NCI-H524 (cell line): ENCODE measurements around the gene GPHN.
"Not testable (repeated sequence)": the region's sequence is repeated elsewhere in the genome, so short reads cannot be mapped to it uniquely, and the experiment has no call there.

Source experiments
- DNase-seq, 2 experiments: peaks; one replicate each; lab custom pipeline; 2025; lab: John Stamatoyannopoulos, UW

Gene GPHN

DNA sequence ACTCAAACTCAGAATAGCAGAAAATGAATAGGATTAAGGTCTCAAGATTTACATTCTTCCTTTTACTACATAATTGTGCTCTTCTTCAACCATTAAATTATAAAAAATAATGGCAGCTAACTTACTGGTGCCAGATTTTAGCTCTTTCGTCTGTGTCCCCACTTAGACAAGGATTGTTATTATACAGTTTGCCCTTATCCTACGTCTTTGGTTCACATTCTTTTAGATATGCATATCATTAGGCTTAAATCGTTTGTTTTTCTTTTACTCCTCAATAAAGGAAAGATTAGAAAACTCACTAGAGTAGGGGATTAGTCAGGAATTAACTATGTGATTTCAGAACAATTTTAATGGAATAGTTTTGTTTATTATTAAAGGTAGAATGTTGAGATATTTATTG lies 551.6 kb downstream of the GPHN start:
- no peak for DNase-seq

GRCh38 chr14:67060546-67060945 lies 552.6 kb downstream of the GPHN start:
- DNase-seq = no peak

- DNase-seq = not testable (repeated sequence)
These were observed 559.3 kb downstream of the GPHN start for GRCh38 chr14:67067070-67067814.

GRCh38 chr14:67068251-67068650 lies 560.3 kb downstream of the GPHN start:
- no peak for DNase-seq

DNA sequence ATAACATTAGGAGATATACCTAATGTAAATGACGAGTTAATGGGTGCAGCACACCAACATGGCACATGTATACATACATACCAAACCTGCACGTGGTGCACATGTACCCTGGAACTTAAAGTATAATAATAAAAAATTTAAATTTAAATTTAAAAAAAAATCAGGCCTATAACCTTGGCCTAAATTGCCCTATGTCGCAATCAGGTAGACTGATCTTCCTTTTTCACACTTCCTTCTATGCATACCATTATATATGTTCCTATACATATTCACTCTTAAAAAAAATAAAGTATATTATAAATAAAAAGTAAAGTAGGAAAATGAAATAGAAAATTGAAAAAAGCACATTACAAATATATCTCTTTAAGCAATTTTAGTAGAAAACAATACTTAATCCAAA lies 563.6 kb downstream of the GPHN start:
- DNase-seq = no peak

GRCh38 chr14:67077921-67078320 lies 570.0 kb downstream of the GPHN start:
- no peak for DNase-seq

DNA sequence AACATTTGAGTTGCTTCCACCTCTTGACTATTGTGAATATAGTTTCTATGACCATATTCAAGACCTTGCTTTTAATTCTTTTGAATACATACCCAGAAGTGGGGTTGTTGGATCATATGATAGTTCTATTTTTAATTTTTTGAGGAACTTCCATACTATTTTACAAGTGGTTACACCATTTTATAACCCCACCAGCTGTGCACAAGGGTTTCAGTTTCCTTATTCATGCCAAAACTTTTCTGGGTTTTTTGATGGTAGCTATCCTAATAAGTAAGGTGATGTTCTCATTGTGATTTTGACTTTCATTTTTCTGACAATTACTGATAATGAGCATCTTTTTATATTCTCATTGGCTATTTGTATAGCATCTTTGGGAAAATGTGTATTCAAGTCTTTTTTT lies 571.9 kb downstream of the GPHN start:
- no peak for DNase-seq

GRCh38 chr14:67108230-67108629 lies 600.3 kb downstream of the GPHN start:
- no peak for DNase-seq

- DNase-seq = peak in 1 of 2 experiments; percentile 39
These were observed 603.1 kb downstream of the GPHN start for GRCh38 chr14:67111022-67111421.

DNA sequence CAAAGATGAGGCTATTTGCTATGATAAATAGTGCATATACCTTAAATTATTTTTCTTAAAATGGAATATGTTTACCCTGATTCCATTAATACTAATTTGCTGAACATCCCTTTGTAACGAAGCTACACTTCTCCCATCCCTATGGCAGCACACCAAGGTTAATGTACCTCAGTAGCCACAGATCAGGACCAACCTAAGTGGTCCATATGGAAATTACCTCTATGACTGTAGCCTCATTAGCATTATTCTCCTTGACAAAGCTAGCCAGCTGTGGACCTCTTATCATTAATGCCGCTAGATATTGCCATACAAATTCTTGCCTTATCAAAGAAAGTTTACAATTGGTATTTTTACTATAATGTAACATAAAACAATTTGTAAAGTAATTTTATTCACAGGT lies 604.4 kb downstream of the GPHN start:
- no peak for DNase-seq

- DNase-seq = no peak
These were observed 619.2 kb downstream of the GPHN start for GRCh38 chr14:67127174-67127573.

- no peak for DNase-seq
These were observed 621.8 kb downstream of the GPHN start for GRCh38 chr14:67129768-67130167.

DNA sequence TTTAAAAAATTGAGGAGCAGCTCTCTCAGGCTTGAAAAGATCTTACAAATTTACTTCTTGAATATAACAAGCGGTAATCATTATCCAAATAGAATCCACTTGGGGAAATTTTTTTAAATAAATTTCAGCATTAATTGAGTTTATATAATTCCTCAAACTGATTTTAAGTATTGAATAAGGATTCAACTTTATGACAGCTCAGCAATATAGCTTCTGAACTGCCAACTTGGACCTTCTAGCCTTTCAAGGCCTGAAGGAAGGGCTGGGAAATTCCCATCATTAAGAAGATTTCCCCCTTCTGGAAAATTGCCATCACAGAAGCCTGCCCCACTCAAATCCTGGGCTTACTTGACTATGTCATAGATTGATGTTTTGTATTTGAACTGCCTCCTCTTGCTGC lies 623.7 kb downstream of the GPHN start:
- DNase-seq = no peak

- DNase-seq = peak in 1 of 2 experiments; percentile 54
These were observed 625.2 kb downstream of the GPHN start for GRCh38 chr14:67133144-67133543.

- DNase-seq = no peak
These were observed 625.9 kb downstream of the GPHN start for GRCh38 chr14:67133595-67134441.

- DNase-seq = peak in 1 of 2 experiments; percentile 30
These were observed 629.9 kb downstream of the GPHN start for GRCh38 chr14:67137744-67138371.

DNA sequence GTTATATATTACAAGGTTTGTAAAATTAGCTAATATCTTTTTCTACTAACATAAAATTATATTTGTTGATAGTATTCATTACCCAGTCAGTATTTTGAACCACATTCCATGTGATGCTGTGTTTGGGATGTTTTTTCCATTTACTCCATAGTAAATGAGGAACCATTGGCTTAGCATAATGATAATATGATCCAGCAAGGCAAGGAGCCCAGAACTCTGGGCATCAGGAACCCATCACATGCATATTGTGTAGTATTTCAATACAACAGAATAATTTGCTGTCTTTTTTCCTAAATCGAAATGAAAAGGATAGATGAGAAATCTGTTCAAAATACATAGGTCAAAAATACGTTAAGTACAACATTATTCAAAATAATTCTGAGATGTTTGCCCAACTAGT lies 632.6 kb downstream of the GPHN start:
- DNase-seq = no peak

DNA sequence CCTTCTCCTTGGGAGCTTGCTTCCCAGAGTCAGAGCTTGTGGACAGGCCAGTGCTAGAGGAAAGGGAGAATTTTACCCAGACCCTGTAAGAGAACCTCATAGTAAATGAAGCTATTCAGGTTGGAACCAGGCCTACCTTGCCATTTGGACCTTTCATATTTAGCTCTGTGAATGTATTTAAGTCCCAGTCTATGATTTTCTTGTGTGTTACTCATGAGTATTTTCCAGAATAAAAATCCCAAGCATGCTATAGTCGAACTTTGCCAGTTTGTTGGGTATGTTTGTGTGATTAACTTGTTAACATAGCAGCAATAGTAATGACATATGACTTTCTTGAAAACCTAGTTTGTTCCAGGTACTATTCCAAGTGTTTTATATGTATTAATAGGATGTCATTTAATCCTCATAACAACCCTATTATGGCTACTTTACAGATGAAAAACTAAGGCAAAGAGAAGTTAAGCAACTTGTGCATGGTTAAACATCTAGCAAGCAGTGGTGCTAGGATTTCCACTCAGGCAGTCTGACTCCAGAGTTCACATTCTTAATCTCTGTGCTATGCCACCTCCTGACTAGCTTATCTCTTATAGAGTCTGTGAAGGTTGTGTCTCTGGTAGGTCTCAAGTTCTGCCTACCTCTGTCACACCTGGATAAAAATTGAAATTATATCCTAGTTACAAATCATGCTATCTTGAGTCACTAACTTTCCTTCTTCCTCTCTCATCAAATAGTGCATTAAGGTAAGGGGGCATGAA lies 633.4 kb downstream of the GPHN start:
- DNase-seq = no peak

DNA sequence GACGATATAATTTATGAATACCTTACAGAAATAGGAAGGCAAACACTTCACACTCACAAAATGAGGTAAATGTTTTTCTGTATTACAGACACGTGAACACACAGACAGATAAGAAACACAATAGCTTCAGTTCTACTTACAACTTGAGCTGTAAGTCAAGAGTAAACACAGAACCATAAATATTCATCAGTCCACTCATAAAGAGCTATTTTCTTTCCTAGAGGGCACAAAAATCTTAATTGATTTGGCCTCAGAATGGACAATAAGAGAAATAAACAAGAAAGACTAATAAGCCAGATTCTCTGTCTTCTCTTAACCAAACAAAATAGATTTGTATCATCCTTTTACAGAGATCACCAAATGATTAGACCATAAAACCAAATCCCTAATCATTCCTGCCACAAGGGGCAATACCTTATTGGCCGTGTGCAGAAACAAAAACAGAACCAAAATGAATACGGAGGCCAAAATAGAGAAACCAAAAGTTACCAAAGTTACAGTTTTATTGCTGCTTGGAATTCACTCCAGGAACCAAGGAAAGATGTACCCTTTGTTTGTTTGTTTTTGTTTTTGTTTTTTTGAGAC lies 643.2 kb downstream of the GPHN start:
- no peak for DNase-seq

GRCh38 chr14:67158566-67158965 lies 650.6 kb downstream of the GPHN start:
- DNase-seq = no peak

- no peak for DNase-seq
These were observed 654.4 kb downstream of the GPHN start for GRCh38 chr14:67162385-67162784.

- peak in 1 of 2 experiments; percentile 49 for DNase-seq
These were observed 658.5 kb downstream of the GPHN start for GRCh38 chr14:67166450-67166853.
